GM19324 (cell line): ENCODE measurements around the gene DSC3.
"Not testable (repeated sequence)": the region's sequence is repeated elsewhere in the genome, so short reads cannot be mapped to it uniquely, and the experiment has no call there.

Experiments used
- ATAC-seq: cut with Tn5 transposase; IDR thresholded peaks from one replicate; pipeline ENCODE4 v1.9.1; 2021; ENCODE audit warnings: mild to moderate bottlenecking, moderate library complexity; ENCODE audit not compliant: unreplicated experiment, low FRiP score

DSC3 gene

DNA sequence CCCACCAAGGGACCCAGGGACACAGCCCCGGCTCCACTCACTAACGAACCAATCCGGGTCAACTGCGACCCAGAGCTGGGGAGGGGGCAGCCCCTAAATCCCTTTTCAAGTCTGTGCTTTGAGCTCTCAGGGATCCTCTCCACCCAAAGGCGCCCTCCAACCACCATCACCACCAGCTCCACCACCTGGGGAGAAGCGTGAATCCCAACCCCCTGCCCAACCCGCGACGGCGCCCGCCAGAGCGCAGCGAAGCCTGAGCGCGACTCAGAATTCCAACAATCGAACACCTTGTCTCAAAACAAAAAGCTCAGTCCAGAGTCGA lies 497 bp downstream of the DSC3 start:
- no peak for ATAC-seq

DNA sequence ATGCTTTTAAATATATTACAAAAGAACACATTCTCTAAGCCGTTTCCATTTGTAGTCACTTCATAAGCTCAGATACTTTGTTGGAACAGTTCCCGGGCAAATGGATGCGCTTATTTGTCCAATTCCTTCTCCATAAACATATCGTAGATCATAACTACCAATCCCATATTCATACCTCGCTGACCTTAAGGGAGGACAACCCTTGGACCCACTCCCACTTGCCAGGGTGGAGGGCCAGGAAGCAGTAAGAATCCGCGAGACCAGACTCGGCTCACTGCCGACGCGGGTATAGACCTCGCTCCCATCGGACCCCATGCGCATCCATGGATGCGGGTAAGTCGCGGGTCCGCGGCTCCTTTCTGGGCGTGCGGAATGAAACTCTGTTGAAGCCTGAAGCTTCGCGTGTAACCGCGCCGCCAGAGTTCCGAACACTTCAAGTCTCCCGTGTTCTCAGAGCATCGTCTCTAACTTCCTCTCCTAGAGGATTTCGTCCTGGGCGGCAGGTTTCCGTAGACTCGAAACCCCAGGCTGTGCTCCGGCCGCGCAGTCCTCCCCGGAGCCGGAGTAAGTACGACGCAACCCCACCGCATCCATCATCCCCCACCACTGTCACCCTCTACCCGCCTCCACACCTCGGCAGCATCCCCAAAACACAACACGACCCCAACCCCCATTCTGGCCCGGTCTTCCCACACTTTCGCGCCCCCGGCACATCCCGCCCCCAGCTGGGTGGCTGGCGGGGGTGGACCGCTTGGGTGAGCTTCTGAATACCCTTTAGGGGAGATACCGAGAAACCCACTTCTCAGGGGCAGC lies 1.1 kb downstream of the DSC3 start:
- ATAC-seq: no peak

DNA sequence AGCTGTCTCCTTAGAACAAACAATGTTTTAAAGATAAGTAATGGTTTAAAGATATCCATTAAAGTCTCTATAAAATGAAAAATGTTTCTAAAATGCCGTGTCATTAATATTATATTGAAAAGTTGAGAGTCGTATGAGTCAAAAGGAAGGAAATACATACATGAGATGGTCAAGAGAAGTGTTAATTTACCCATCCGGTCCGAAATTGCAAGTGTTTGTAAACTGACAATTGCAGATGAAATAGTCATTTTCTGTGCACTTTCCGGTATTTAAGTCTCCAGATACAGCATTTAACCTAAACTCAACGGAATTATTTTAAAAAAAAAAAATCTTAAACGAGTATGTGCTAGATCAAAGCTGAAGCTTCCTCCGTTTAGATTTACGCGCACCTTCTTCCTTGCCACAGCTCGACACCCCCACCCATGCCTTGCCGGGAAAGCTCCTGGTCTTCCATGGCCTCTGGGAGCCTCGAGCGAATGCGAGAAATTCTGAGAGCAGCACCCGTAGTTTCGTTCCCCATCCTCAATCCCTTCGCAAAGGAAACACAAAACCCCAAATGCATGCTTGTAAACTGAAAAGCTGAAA lies 1.8 kb downstream of the DSC3 start:
- ATAC-seq: no peak

DNA sequence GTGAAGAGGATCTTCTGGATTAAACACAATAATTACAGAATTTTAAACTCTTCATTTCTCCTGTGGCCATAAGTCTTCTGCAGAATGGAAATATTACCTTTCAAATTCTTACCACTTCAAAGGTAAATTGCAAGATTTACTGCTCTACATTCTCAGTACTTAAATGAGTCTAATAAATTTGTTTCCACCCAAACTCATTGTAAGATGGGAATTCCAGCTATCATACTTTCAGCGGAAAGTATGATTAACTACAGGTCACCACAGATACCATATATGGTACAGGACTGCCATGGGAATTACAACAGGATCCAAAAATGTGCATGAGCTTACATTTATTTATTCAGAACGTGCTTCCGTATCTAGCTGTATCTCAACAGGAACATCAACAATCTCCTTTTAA lies 3.1 kb downstream of the DSC3 start:
- no peak for ATAC-seq

DNA sequence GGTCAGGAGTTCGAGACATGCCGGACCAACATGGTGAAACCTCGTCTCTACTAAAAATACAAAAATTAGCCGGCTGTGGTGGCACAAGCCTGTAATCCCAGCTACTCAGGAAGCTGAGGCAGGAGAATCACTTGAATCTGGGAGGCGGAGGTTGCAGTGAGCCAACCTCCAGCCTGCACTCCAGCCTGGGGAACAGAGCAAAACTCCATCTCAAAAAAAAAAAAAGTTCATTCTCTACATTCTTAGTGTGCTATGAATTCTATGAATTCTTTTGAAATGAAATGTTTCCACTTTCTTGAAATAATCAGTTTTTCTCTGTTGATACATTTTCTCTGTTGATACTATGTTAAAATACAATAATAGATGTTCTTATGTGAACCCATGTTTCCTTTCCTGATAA lies 4.9 kb downstream of the DSC3 start:
- ATAC-seq: not testable (repeated sequence)

DNA sequence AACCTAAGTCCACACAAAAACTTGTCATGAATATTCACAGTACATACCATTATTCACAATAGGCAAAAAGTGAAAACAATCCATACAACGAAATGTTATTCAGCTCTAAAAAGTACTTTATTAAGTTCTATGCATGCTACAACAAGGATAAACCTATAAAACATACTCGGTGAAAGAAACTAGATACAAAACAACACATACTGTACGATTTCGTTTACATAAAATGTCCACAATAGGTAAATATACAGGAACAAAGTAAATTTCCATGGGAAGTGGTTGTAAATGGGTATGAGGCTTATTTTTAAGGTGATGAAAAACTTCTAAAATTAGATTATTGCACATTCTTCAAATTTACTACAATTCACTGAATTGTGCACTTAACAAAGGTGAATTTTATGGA lies 8.0 kb downstream of the DSC3 start:
- ATAC-seq: no peak

DNA sequence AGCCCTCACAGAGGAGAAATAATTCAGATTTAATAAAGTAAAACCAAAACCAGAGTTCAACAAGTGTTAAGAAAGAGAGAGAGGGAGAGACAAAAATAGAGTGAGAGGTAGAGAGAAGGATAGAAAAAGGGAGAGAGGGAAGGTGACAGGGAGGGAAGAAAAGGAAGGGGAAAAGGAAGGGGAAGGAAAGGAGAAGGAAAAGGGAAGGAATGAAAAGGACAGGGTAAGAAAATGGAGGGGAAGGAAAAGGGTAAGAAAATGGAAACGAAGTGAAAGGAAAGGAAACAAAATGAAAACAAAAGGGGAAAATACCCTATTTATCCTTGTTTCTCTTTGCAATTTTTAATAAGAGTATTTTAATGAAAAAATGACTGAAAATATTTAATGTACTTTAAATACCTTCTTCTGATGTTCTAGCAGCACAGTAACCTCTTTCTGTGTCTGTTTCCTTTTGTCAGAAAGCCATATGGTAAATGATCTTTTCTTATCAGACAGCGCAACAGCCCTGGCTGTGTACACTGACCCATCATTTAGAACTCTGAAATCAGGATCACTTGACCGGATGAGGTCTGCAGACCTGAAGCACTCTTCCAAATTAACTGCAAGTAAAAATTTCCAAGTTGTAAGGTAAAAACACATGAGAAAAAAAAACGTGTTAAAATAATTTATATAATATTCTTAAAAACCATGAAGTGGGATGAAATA lies 11.8 kb downstream of the DSC3 start:
- no peak for ATAC-seq

DNA sequence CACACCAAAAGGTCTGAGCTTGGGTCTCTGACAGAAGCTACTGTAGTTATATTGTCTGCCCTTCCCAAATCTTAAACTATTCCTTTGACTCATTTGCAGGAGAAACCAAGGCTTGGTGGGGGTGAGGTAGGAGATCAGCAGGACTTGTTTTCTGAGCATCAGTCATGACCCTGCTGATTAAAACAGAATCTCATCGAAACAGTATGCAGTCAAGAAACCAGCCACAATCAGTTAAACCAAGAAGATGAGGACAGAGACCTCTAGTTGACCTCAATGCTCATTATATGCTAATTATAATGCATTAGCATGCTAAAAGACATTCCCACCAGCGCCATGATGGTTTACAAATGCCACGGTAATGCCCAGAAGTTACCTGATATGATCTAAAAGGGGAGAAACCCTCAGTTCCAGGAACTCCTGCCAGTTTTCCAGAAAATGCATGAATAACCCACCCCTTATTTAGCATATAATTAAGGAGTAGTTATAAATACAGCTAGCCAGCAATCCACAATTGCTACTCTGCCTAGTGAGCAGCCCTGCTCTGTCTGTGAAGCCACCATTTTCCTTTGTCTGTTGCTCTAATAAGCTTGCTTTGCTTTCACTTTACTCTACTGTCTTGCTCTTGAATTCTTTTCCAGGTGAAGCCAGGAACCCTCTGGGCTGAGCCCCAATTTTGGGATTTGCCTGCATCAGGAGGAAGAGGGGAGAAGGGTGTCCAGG lies 26.7 kb downstream of the DSC3 start:
- ATAC-seq: no peak

DNA sequence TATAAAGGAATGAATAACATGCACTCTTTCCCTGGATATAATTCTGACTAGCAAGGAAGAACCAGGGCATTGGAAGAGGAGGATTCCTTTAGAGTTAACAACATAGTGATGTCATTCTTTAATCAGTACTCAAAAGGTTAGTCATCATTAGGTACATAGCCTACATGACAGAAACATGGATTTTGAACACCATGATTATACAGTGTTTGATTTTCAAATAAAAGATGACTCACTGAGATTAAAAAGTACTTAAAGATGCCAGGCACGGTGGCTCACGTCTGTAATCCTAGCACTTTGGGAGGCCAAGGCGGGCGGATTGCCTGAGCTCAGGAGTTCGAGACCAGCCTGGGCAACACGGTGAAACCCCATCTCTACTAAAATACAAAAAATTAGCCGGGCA lies 31.1 kb downstream of the DSC3 start:
- ATAC-seq: not testable (repeated sequence)

DNA sequence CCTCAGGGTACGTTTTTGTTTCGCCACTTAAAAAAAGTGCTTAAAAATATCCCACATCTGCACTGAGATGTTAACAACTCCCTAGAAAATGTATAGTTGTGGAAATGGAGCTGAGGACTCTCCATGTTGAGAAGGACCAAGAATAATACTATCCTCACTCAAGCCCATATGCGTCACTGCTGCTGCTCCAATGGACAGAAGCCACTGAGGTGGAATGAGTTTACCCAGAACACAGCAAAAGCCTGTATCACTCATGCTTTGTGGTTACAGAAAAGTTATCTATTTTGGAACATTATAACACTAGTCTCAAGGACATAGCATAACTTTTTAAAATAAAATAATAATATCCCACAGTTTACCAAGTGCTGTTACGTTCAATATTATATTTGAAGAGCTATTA lies 31.9 kb downstream of the DSC3 start:
- no peak for ATAC-seq

DNA sequence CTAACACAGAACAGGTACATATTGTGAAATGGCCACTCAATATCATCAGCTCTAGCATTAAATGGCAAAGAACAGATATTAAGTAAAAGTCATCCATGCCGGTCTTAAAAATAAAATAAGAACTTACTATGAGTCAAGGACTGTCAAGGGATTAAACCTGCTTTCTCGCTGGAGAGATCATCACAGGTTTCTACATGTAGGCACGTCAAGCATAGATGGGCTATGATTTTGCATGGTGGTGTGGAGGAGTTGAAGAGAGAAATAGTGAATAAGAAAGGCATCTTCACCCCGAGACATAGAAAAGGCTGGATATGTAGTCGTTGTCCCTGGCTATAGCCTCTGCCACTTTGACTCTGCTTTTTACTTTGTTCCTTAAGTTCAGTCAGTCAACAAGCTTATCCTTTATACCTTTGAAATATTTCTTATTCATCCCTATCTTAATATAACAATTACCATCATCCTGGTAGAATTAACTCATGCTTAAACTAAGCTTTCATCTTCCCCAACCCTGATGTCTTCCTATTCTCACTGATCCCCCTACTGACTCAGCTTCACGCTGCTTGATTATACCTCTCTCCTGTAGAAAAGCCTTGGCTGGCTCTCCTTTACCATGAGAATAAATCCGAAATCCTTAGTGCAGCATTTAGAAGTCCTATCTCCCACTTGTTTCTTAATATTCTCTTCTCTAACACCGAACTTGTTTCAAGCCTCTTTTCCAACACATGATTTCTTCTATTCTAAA lies 42.5 kb downstream of the DSC3 start:
- no peak for ATAC-seq

DNA sequence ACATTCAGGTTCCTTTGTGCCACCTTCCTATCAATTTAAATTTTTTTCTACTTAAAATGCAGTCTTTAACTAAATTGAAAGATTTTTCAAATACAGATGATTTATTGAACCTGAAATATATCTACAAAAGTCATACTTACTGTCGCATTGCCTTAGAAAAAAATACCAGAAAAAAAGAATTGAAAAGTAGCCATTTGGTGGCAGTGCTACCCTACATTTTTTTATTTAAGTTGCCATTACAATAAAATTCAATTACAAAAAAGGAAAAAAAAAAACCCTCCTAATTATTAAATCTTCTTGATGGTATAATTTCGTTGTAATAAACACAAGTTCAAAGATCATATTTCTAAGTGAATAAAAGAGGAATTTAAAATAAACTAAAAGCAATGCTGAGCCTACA lies 43.4 kb downstream of the DSC3 start:
- ATAC-seq: no peak

DNA sequence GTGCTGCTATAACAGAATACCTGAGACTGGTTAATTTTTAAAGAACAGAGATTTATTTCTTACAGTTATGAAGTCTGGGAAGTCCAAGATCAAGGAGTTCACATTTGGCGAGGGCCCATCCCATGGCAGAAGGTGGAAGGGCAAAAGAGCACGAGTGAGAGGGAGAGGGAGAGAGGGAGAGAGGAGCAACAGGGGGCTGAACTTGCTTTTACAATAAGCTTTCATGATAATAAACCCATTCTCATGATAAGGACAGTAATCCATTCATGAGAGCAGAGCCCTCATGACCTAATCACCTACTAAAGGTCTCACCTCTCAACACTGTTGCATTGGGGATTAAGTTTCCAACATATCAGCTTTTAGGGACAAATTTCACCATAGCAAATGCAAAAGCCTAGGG lies 45.3 kb downstream of the DSC3 start:
- ATAC-seq: no peak

DNA sequence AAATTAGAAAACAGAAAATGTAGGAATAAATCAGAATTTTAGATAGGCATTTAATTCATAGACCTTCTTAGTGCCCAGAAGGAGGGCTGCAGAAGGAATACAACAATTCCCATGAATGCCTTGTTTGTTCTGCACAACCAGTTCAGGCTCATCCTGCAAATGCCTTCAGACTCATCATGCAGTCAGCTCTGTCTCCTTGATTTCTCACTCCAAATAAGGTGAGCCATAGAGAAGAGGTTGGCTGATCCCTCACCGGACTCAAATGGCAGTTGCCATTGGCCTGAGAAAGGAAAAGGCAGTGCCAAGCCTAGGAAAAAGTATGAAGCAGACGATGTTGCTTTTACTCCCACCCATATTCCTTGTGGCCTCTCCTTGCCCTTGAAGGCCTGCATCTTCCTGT lies 50.3 kb downstream of the DSC3 start:
- ATAC-seq: no peak

DNA sequence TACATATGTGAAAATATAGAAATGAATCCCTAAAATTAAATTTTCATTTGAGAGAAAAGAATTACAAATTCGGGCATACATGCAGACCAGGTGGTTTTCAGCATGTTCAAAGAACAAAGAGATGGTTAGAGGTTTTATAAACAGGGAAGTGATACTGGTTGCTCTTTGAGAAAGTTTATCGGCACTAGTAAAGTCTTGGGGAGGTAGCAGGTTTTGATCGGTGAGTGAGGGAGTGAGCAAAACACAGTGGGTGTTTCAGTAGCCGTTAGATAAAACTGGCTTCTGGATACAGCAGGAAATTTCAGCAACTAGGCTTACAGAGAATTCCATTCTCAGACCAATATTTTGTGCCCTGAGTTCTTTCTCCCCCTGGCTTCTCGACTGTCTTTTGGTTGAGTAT lies 51.1 kb downstream of the DSC3 start:
- no peak for ATAC-seq

DNA sequence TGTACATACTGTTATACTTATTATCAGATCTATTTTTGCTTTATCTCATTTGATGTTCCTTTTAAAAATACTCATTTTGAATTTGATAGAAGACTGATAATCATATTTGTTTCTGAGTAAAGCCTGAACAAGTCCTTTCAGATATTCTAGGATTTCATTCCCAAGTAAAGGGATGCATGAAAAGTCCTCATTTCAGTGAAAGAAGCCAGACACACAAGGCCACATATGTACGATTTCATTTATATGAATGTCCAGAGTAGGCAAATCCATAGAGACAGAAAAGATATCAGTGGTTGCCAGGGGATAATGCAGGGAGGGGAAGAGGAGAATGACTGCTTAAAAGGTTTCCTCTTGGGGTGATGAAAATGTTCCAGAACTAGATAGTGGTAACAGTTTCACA lies 53.4 kb downstream of the DSC3 start:
- ATAC-seq: no peak

DNA sequence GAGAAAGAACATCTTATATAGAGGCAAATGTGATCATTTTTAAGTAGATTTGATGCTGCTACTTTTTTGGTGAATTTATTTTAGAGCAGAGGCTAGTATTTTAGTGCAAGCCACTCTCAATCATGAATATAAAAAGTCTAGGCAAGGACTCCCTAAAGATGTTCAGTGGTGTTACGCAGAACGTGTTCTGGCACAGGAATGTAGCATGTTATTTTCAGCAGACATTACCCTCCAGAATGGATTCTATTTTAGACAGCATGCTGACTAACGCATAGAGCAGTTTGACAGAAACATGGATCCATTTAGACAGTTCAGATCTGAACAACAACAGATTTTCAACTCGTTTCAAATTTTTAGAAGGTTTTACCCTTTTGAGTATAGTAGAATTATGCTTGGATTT lies 54.1 kb downstream of the DSC3 start:
- ATAC-seq: no peak

DNA sequence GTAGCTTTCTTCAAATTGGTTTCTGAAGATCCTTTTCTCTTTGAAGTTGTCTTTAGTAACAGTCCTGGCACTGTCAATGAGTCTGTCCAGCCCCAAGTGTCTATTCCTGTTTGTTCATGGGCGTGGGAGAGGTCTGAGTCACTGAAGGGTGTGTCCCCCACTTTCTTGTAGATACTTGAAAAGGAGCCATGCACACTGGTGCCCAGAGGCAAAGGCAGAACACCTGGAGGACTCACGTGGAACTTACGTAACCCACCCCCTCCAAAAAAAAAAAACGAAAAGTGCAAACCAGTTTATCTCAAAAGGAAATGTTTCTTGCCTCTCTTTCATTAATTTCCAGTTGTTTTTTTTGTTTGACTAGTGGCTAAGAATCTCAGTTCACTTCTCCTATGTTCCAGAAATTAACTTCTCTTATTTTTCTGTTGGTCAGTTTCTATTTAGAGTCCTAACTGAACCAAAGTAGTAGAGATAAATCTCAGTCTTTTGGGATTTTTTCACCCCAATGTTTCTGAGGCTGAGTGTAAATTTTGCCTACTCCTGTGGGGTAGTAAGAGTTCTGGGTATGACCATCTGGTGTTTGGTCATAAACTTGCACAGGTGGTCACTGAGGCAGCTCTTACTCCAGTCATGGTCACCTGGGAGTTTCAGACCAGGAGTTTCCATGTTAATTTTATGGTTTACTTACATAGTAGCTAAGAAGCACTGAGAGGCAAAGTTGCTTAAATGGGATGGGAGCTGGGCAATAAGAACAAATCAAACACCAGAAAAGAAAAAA lies 54.9 kb downstream of the DSC3 start:
- ATAC-seq: no peak

DNA sequence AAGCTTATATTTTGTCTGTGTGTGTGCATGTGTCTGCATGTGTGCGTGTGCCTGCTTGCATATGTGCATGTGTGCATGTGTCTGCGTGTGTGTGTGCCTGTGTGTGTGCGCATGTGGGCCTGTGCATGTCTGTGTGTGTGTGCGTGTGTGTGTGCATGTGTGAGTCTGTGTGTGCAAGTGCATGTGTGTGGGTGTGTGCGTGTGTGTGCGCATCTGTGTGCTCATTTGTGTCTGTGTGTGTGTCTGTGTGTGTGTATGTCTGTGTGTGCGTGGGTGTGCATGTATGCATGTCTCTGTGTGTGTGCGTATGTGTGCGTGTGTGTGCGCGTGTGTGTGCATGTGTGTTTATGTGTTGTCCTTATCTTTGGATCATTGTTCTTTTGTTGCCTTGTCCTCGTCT lies 56.8 kb downstream of the DSC3 start:
- ATAC-seq: no peak
